Ascending aorta (tissue), 2 donors: ENCODE data around the gene L3MBTL3. TPM values are rescaled to one million over a fixed set of nuclear protein-coding genes. Genes with fewer than 3 reads are reported as not detected.
"Not testable (repeated sequence)": the region's sequence is repeated elsewhere in the genome, so short reads cannot be mapped to it uniquely, and the experiment has no call there.

Source experiments
- DNase-seq, 2 donors: peaks; one replicate each; pipeline ENCODE4 v3.0.0-alpha.2; 2019; ENCODE audit warnings: low spot score in 2 of 2
- H3K27ac ChIP-seq, 2 donors: fragments of 200-600 bp; sonication (generic); one replicate each; pipeline ENCODE4 v1.5.1; 2016 to 2017; ENCODE audit warnings: mild to moderate bottlenecking in 1 of 2
- H3K27me3 ChIP-seq: fragments of 200-600 bp; sonication (generic); one replicate; pipeline ENCODE4 v1.5.1; 2017
- H3K36me3 ChIP-seq, 2 donors: fragments of 200-600 bp; sonication (generic); one replicate each; pipeline ENCODE4 v1.5.1; 2016
- H3K4me1 ChIP-seq, 2 donors: fragments of 200-600 bp; sonication (generic); one replicate each; pipeline ENCODE4 v1.5.1; 2016 to 2017; ENCODE audit warnings: mild to moderate bottlenecking in 1 of 2
- H3K4me3 ChIP-seq, 2 donors: fragments of 200-600 bp; sonication (generic); one replicate each; pipeline ENCODE4 v1.5.1; 2016 to 2017; ENCODE audit warnings: mild to moderate bottlenecking in 1 of 2
- H3K9me3 ChIP-seq, 2 donors: fragments of 200-600 bp; sonication (generic); one replicate each; pipeline ENCODE4 v1.5.1; 2016
- CTCF ChIP-seq, 3 experiments: fragments of 200-600 bp in 2 of 3; fragments of 450-650 bp in 1 of 3; sonication (generic) in 2 of 3; IDR thresholded peaks; one replicate each; pipeline ENCODE4 v1.5.1; 2016 to 2019; ENCODE audit warnings: antibody characterized with exemption in 3 of 3, mild to moderate bottlenecking in 1 of 3, moderate library complexity in 1 of 3
- intact Hi-C: fragments of 100-400 bp; cut with DNase I; formaldehyde crosslinking; loops from one replicate; pipeline ENCODE4 v1.15.1; 2023
- total RNA-seq: library from RNA; depleted of rRNA; stranded (reverse); fragments of >200 nt; gene quantifications from one replicate; pipeline ENCODE4 v1.1.0, GENCODE V29; 2016

L3MBTL3 gene
- total RNA-seq, 1 donor from 2014 or later, result 2.0 TPM

GRCh38 chr6:130147111-130147510 is 128.7 kb downstream of the L3MBTL3 start:
- no peak overlapping the region for H3K27ac ChIP-seq
- DNase-seq, result no peak
- H3K4me3 ChIP-seq, result no peak overlapping the region
- H3K9me3 ChIP-seq, result no peaks in the 10 kb centered on the region
- intact Hi-C loops, result no loop called here
- peaks cover 3 to 9% of the 10 kb centered on the region in 2 donors for H3K36me3 ChIP-seq
- no peaks in the 10 kb centered on the region for H3K4me1 ChIP-seq
- no peak for TF ChIP-seq CTCF (IDR thresholded peaks at IDR 0.05)
- no peaks in the 10 kb centered on the region for H3K27me3 ChIP-seq

GRCh38 chr6:130148181-130148580 is 129.8 kb downstream of the L3MBTL3 start:
- intact Hi-C loops, result no loop called here

DNA sequence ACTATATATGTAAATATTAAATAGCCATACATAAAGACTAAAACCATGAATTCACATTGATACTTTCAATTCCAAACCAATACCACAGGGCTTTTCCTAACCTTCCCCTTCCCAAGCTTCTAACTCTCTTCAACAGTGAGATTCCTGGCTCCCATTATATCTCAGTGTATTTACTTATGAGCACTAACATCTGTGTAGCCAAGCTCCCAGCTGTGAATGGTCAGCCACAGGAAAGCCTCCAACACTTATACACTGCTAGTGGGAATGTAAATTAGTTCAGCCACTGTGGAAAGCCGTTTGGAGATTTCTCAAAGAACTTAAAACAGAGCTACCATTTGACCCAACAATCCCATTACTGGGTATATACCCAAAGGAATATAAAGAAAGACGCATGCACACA is 130.6 kb downstream of the L3MBTL3 start:
- intact Hi-C loops, DNase-seq, H3K27me3 ChIP-seq: not testable (repeated sequence)

More at GRCh38 chr6:130148181-130148580, 129.8 kb downstream of the L3MBTL3 start:
- H3K27me3 ChIP-seq, result no peaks in the 10 kb centered on the region
- no peak for DNase-seq
- TF ChIP-seq CTCF (IDR thresholded peaks at IDR 0.05), result no peak
- H3K9me3 ChIP-seq, result no peaks in the 10 kb centered on the region
- H3K4me1 ChIP-seq, result no peaks in the 10 kb centered on the region
- H3K36me3 ChIP-seq, result peaks cover 3% of the 10 kb centered on the region in 2 donors
- H3K4me3 ChIP-seq, result no peak overlapping the region
- H3K27ac ChIP-seq, result no peak overlapping the region

DNA sequence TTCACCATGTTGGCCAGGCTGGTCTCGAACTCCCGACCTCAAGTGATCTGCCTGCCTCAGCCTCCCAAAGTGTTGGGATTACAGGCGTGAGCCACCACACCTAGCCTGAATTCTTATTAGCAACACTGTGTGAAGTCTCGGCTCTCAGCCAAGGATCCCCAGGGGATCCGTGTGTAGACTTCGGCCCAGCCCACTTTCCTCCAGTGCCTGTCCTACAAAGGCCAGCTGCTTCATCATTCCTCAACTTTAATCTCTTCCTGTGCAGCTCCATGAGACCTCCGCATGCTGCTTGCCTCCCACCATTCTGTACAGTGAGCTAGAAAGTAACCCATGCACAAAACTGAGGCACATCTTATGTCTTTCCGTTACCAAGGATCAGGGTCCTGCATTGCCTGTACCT is 132.5 kb downstream of the L3MBTL3 start:
- Histone ChIP-seq H3K36me3 (no peaks in the 10 kb centered on the region), H3K4me3 (no peak overlapping the region), H3K9me3 (no peaks in the 10 kb centered on the region), H3K4me1 (no peaks in the 10 kb centered on the region), H3K27me3 (no peaks in the 10 kb centered on the region), H3K27ac (no peak overlapping the region)
- intact Hi-C loops, result no loop called here
- no peak for DNase-seq
- no peak for TF ChIP-seq CTCF (IDR thresholded peaks at IDR 0.05)

More for the DNA sequence above, 130.6 kb downstream of the L3MBTL3 start:
- not testable (repeated sequence) for H3K27ac ChIP-seq, H3K4me3 ChIP-seq, H3K36me3 ChIP-seq, H3K9me3 ChIP-seq, H3K4me1 ChIP-seq

- DNase-seq, result no peak
- no peak for TF ChIP-seq CTCF (IDR thresholded peaks at IDR 0.05)
- Histone ChIP-seq H3K36me3 (no peaks in the 10 kb centered on the region), H3K4me1 (no peaks in the 10 kb centered on the region), H3K4me3 (no peak overlapping the region), H3K27me3 (no peaks in the 10 kb centered on the region), H3K27ac (no peak overlapping the region), H3K9me3 (no peaks in the 10 kb centered on the region)
- intact Hi-C loops, result no loop called here
These were observed 134.6 kb downstream of the L3MBTL3 start for GRCh38 chr6:130152908-130153510.

DNA sequence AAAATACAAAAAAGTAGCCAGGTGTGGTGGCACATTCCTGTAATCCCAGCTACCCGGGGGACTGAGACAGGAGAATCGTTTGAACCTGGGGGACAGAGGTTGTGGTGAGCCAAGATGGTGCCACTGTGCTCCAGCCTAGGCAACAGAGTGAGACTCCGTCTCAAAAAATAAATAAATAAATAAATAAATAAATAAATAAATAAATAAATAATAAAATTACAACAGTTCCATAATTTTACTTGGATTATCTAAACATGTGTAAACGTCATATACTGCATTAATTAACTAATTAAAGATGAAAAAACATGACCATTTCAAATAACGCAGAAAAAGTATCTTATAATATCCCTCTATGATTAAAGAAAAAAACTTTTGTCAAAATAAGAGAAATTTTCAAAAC is 138.5 kb downstream of the L3MBTL3 start:
- intact Hi-C loops, result no loop called here
- Histone ChIP-seq H3K9me3 (no peaks in the 10 kb centered on the region), H3K4me3 (no peak overlapping the region), H3K36me3 (no peaks in the 10 kb centered on the region), H3K27me3 (no peaks in the 10 kb centered on the region), H3K4me1 (no peaks in the 10 kb centered on the region), H3K27ac (no peak overlapping the region)
- DNase-seq, result no peak
- TF ChIP-seq CTCF (IDR thresholded peaks at IDR 0.05), result no peak
